ENCODE results near the gene ALK.
A peak's percentile ranks its signal among the peaks of the same experiment; 100 is the strongest.

The ALK gene

GRCh38 chr2:29469516-29469915, 451.9 kb downstream of the ALK start:
- no peak for TF ChIP-seq CTCF (IDR thresholded peaks at IDR 0.05; ENCODE audit: low read depth, low read length)

GRCh38 chr2:29463181-29463900, 458.0 kb downstream of the ALK start:
- peak; percentile 41 for DNase-seq (ENCODE audit: extremely low read depth, low read depth)
- no peak for TF ChIP-seq CTCF (IDR thresholded peaks at IDR 0.05; ENCODE audit: low read depth, low read length)

More at GRCh38 chr2:29469516-29469915, 451.9 kb downstream of the ALK start:
- no peak for DNase-seq (ENCODE audit: extremely low read depth, low read depth)

GRCh38 chr2:29462293-29462692, 459.1 kb downstream of the ALK start:
- TF ChIP-seq CTCF (IDR thresholded peaks at IDR 0.05; ENCODE audit: low read depth, low read length) = no peak
- DNase-seq (ENCODE audit: extremely low read depth, low read depth) = no peak

- DNase-seq (ENCODE audit: extremely low read depth, low read depth) = no peak
- no peak for TF ChIP-seq CTCF (IDR thresholded peaks at IDR 0.05; ENCODE audit: low read depth, low read length)
Measured at GRCh38 chr2:29460190-29460589, 461.2 kb downstream of the ALK start.

- no peak for DNase-seq (ENCODE audit: extremely low read depth, low read depth)
- TF ChIP-seq CTCF (IDR thresholded peaks at IDR 0.05; ENCODE audit: low read depth, low read length) = no peak
Measured at GRCh38 chr2:29459445-29460179, 461.8 kb downstream of the ALK start.

- no peak for TF ChIP-seq CTCF (IDR thresholded peaks at IDR 0.05; ENCODE audit: low read depth, low read length)
- no peak for DNase-seq (ENCODE audit: extremely low read depth, low read depth)
Measured at GRCh38 chr2:29456429-29456828, 465.0 kb downstream of the ALK start.

GRCh38 chr2:29455200-29455860, 466.1 kb downstream of the ALK start:
- no peak for TF ChIP-seq CTCF (IDR thresholded peaks at IDR 0.05; ENCODE audit: low read depth, low read length)
- DNase-seq (ENCODE audit: extremely low read depth, low read depth) = no peak

Data from AG09319 (cell line).